Glutamatergic neuron (in vitro differentiated cells): ENCODE results near the gene GID8. TPM values are rescaled to one million over a fixed set of nuclear protein-coding genes. Genes with fewer than 3 reads are reported as not detected.

Experiments used
- DNase-seq: peaks from one replicate; pipeline ENCODE4 v3.0.0; 2022
- H3K27ac Mint-ChIP-seq: one replicate; pipeline ENCODE4 v1.8.0; 2020; ENCODE audit warnings: mild to moderate bottlenecking, mixed read lengths, inconsistent platforms; ENCODE audit not compliant: unreplicated experiment
- H3K27me3 Mint-ChIP-seq: one replicate; pipeline ENCODE4 v1.8.0; 2020; ENCODE audit warnings: mild to moderate bottlenecking, moderate library complexity, mixed read lengths, inconsistent platforms; ENCODE audit not compliant: unreplicated experiment
- H3K36me3 Mint-ChIP-seq: one replicate; pipeline ENCODE4 v1.8.0; 2020; ENCODE audit warnings: mild to moderate bottlenecking, mixed read lengths, inconsistent platforms; ENCODE audit not compliant: unreplicated experiment
- H3K4me1 Mint-ChIP-seq: one replicate; pipeline ENCODE4 v1.8.0; 2020; ENCODE audit warnings: mild to moderate bottlenecking, low read depth, mixed read lengths, inconsistent platforms; ENCODE audit not compliant: unreplicated experiment
- H3K4me3 Mint-ChIP-seq: one replicate; pipeline ENCODE4 v1.8.0; 2020; ENCODE audit warnings: mild to moderate bottlenecking, mixed read lengths, inconsistent platforms; ENCODE audit not compliant: unreplicated experiment
- H3K9me3 Mint-ChIP-seq: one replicate; pipeline ENCODE4 v1.8.0; 2020; ENCODE audit warnings: mild to moderate bottlenecking, moderate library complexity, mixed read lengths, inconsistent platforms; ENCODE audit not compliant: unreplicated experiment
- CTCF ChIP-seq: fragments of 200-600 bp; sonication (generic); IDR thresholded peaks from one replicate; pipeline ENCODE4 v1.5.0; 2021; ENCODE audit not compliant: partially characterized antibody, unreplicated experiment
- total RNA-seq: library from RNA; stranded (reverse); fragmentation: NEBNext Ultra II Directional; extraction: Animal tissue kit (Norgen Biotek cat#: 25700); gene quantifications from one replicate; pipeline ENCODE4 v1.2.1, GENCODE V29; 2021; ENCODE audit not compliant: unreplicated experiment

GID8 gene
- total RNA-seq, 1 donor from 2014 or later, result 57.8 TPM

- H3K4me1 Mint-ChIP-seq, result peaks cover 43% of the 10 kb centered on the region
- no peak overlapping the region for H3K27ac Mint-ChIP-seq
- no peaks in the 10 kb centered on the region for H3K36me3 Mint-ChIP-seq
- H3K4me3 Mint-ChIP-seq, result no peak overlapping the region
- peaks cover 9% of the 10 kb centered on the region for H3K27me3 Mint-ChIP-seq
- no peak for DNase-seq
- H3K9me3 Mint-ChIP-seq, result peaks cover 18% of the 10 kb centered on the region
- TF ChIP-seq CTCF, result no peak
Observed at GRCh38 chr20:62899633-62900051, 38.3 kb upstream of the GID8 start.

- Mint-ChIP-seq H3K9me3 (peaks cover 18% of the 10 kb centered on the region), H3K27me3 (peaks cover 9% of the 10 kb centered on the region), H3K36me3 (peaks cover 5% of the 10 kb centered on the region), H3K27ac (no peak overlapping the region), H3K4me1 (peaks cover 46% of the 10 kb centered on the region), H3K4me3 (no peak overlapping the region)
- peak; percentile 89 for TF ChIP-seq CTCF
- peak; percentile 86 for DNase-seq
Observed at GRCh38 chr20:62900052-62900691, 37.8 kb upstream of the GID8 start.

GRCh38 chr20:62900692-62901584 is 37.0 kb upstream of the GID8 start:
- peak overlapping the region; percentile 28 for H3K27ac Mint-ChIP-seq
- H3K4me1 Mint-ChIP-seq, result peaks cover 44% of the 10 kb centered on the region
- peaks cover 9% of the 10 kb centered on the region for H3K27me3 Mint-ChIP-seq
- TF ChIP-seq CTCF, result no peak
- no peak for DNase-seq
- no peak overlapping the region for H3K4me3 Mint-ChIP-seq
- peaks cover 8% of the 10 kb centered on the region for H3K36me3 Mint-ChIP-seq
- H3K9me3 Mint-ChIP-seq, result peaks cover 14% of the 10 kb centered on the region

- Mint-ChIP-seq H3K9me3 (peaks cover 13% of the 10 kb centered on the region), H3K27me3 (peaks cover 9% of the 10 kb centered on the region), H3K36me3 (peaks cover 8% of the 10 kb centered on the region), H3K27ac (no peak overlapping the region), H3K4me3 (no peak overlapping the region), H3K4me1 (peaks cover 43% of the 10 kb centered on the region)
- no peak for DNase-seq
- no peak for TF ChIP-seq CTCF
Observed at GRCh38 chr20:62901891-62902290, 36.1 kb upstream of the GID8 start.
